Activated CD4-positive, alpha-beta T cell treated with anti-CD3 and anti-CD28 coated beads, Interleukin-2, amount 10 ng/mL, durations not matched to agents 7 days and 5 days (primary cell): ENCODE data around the gene RSF1. TPM values are rescaled to one million over a fixed set of nuclear protein-coding genes. Genes with fewer than 3 reads are reported as not detected.

Experiments used
- CTCF ChIA-PET: fragments of 350-600 bp; sonication (Branson Sonifier 250); formaldehyde crosslinking; loops from one replicate; lab custom pipeline; 2021; ENCODE audit warnings: antibody characterized with exemption; lab: Charles Lee
- POLR2A ChIA-PET: fragments of 350-600 bp; sonication (Branson Sonifier 250); formaldehyde crosslinking; loops from one replicate; lab custom pipeline; 2021; ENCODE audit warnings: antibody characterized with exemption; lab: Charles Lee
- DNase-seq: peaks from one replicate; pipeline ENCODE4 v3.0.0-alpha.2; 2020
- H3K27ac Mint-ChIP-seq: one replicate; pipeline ENCODE4 v1.8.0; 2021; ENCODE audit warnings: mild to moderate bottlenecking, moderate library complexity, mixed read lengths
- H3K27me3 Mint-ChIP-seq: one replicate; pipeline ENCODE4 v1.8.0; 2021; ENCODE audit warnings: mixed read lengths
- H3K36me3 Mint-ChIP-seq: one replicate; pipeline ENCODE4 v1.8.0; 2021; ENCODE audit warnings: low read depth, mixed read lengths
- H3K4me1 Mint-ChIP-seq: one replicate; pipeline ENCODE4 v1.8.0; 2021; ENCODE audit warnings: mixed read lengths
- H3K4me3 Mint-ChIP-seq: one replicate; pipeline ENCODE4 v1.8.0; 2021; ENCODE audit warnings: mild to moderate bottlenecking, moderate library complexity, mixed read lengths
- H3K9me3 Mint-ChIP-seq: one replicate; pipeline ENCODE4 v1.8.0; 2021; ENCODE audit warnings: mixed read lengths
- total RNA-seq, 2 experiments: library from RNA; stranded (reverse); gene quantifications; one replicate each; pipeline ENCODE4 v1.2.3, GENCODE V29; 2021

RSF1 gene
- total RNA-seq, 2 experiments from 2014 or later: 57.8 to 62.5 TPM

DNA sequence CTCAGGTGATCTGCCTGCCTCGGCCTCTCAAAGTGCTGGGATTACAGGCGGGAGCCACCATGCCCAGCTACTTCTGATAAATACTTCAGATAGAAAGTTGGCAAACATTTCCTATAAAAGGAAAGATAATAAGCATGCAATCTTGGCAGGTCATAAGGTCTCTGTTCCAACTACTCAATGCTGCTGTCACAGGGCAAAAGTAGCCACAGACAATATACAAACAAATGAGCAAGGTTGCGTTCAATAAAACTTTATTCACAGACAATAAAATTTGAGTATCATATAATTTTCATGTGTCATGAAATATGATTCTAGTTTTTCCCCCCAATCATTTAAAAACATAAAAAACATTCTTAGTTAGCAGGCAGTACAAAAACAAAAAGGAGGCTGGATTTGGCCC is 129.9 kb downstream of the RSF1 start:
- H3K4me1 Mint-ChIP-seq: no peaks in the 10 kb centered on the region
- no peak for DNase-seq
- H3K36me3 Mint-ChIP-seq: peaks cover 22% of the 10 kb centered on the region
- no peak overlapping the region for H3K27ac Mint-ChIP-seq
- no peak overlapping the region for H3K4me3 Mint-ChIP-seq
- H3K9me3 Mint-ChIP-seq: no peaks in the 10 kb centered on the region
- POLR2A ChIA-PET: no interaction called here
- CTCF ChIA-PET: no interaction called here
- no peaks in the 10 kb centered on the region for H3K27me3 Mint-ChIP-seq

- no peak overlapping the region for H3K27ac Mint-ChIP-seq
- POLR2A ChIA-PET: no interaction called here
- DNase-seq: no peak
- no peaks in the 10 kb centered on the region for H3K27me3 Mint-ChIP-seq
- CTCF ChIA-PET: interaction anchor here (1.1 kb wide), 1 partner anchor 10 kb away, joined by 3 read pairs; no protein-coding TSS in a partner anchor
- no peaks in the 10 kb centered on the region for H3K4me1 Mint-ChIP-seq
- H3K4me3 Mint-ChIP-seq: no peak overlapping the region
- peaks cover 36% of the 10 kb centered on the region for H3K36me3 Mint-ChIP-seq
- H3K9me3 Mint-ChIP-seq: no peaks in the 10 kb centered on the region
Measured at GRCh38 chr11:77687088-77687487, 133.4 kb downstream of the RSF1 start.

- Mint-ChIP-seq H3K4me1 (no peaks in the 10 kb centered on the region), H3K4me3 (no peak overlapping the region), H3K27me3 (no peaks in the 10 kb centered on the region), H3K9me3 (no peaks in the 10 kb centered on the region), H3K36me3 (peaks cover 46% of the 10 kb centered on the region), H3K27ac (no peak overlapping the region)
- POLR2A ChIA-PET: no interaction called here
- no peak for DNase-seq
- CTCF ChIA-PET: interaction anchor here (0.6 kb wide), 1 partner anchor 40 kb away, joined by 6 read pairs; no protein-coding TSS in a partner anchor
Measured at GRCh38 chr11:77677138-77677537, 143.4 kb downstream of the RSF1 start.

- POLR2A ChIA-PET: no interaction called here
- no peak overlapping the region for H3K4me3 Mint-ChIP-seq
Measured at GRCh38 chr11:77672264-77672663, 148.3 kb downstream of the RSF1 start.

DNA sequence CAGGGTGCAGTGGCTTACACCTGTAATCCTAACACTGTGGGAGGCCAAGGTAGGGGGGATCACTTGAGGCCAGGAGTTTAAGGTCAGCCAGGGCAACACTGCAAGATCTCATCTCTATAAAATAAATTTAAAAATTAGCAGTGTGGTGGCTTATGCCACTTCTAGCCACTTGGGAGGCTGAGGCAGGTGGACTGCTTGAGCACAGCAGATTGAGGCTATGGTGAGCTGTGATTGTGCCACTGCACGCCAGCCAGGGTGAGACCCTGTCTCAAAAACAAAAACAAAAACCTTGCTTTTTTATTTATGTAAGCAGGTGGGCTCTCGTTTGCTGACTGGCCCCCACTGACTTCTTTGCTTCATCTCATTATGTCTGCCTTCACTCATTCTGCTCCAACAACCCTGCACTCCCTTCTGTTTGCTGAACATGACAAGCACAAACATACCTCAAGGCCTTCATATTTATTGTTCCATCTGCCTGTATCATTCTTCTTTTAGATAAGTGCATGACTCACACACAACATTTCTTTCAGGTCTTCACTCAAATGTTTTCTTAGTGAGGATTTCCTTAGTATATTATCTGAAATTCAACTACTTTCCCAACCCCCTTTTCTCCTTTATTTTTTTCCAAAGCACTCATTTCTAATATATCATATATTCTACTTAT is 150.5 kb downstream of the RSF1 start:
- ChIA-PET POLR2A (no interaction called here), CTCF (interaction anchor here (0.8 kb wide), 1 partner anchor 9 kb away, joined by 3 read pairs; no protein-coding TSS in a partner anchor)
- DNase-seq: no peak
- no peaks in the 10 kb centered on the region for H3K27me3 Mint-ChIP-seq
- no peaks in the 10 kb centered on the region for H3K9me3 Mint-ChIP-seq
- no peak overlapping the region for H3K27ac Mint-ChIP-seq
- H3K4me1 Mint-ChIP-seq: no peaks in the 10 kb centered on the region
- no peak overlapping the region for H3K4me3 Mint-ChIP-seq
- H3K36me3 Mint-ChIP-seq: peaks cover 55% of the 10 kb centered on the region

More at GRCh38 chr11:77672264-77672663, 148.3 kb downstream of the RSF1 start:
- Mint-ChIP-seq H3K9me3 (no peaks in the 10 kb centered on the region), H3K36me3 (peaks cover 66% of the 10 kb centered on the region), H3K4me1 (no peaks in the 10 kb centered on the region), H3K27me3 (no peaks in the 10 kb centered on the region), H3K27ac (no peak overlapping the region)
- CTCF ChIA-PET: interaction anchor here (0.6 to 1.4 kb wide), 3 partner anchors 8 to 132 kb away, joined by 3 to 4 read pairs (median 3); no protein-coding TSS in a partner anchor
- no peak for DNase-seq

GRCh38 chr11:77668760-77669159 is 151.8 kb downstream of the RSF1 start:
- Mint-ChIP-seq H3K36me3 (peaks cover 46% of the 10 kb centered on the region), H3K4me3 (no peak overlapping the region), H3K27me3 (no peaks in the 10 kb centered on the region), H3K9me3 (no peaks in the 10 kb centered on the region), H3K4me1 (no peaks in the 10 kb centered on the region), H3K27ac (no peak overlapping the region)
- no peak for DNase-seq
- ChIA-PET POLR2A (no interaction called here), CTCF (no interaction called here)

DNA sequence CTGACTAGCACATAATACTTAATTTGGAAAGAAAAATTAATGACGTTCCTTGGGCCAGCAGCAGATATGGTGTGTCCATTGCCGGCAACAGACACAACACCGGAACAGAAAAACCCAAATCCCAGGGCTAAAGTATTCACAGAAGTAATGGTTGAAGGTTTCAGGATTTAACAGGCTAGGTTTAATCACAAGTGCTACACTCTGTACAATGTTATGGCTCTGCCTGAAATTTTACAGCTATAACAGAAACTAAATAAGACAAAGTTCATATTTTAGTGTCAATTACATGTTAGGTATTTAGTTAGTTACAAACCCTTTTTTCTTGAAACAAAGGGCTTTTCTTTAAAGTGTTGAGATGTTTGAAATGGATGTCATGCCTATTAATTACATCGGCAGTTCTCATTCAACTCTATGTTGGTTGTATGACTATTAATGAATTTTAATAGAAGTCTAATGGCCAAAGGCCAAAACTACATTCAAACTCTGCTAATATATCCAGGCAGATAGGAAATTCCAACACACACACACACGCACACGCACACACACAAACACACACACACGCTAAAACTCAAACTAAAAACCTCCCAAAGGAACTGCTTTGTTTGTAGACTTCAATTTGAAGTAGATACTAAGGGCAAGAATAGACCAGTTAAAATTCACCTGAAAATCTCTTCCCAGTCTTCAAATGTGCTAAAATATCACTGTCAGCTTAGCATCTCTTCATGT is 155.1 kb downstream of the RSF1 start:
- Mint-ChIP-seq H3K27me3 (no peaks in the 10 kb centered on the region), H3K36me3 (peaks cover 32% of the 10 kb centered on the region), H3K9me3 (no peaks in the 10 kb centered on the region), H3K27ac (no peak overlapping the region), H3K4me3 (no peak overlapping the region), H3K4me1 (no peaks in the 10 kb centered on the region)
- DNase-seq: no peak
- ChIA-PET POLR2A (no interaction called here), CTCF (interaction anchor here (1.6 kb wide), 1 partner anchor 14 kb away, joined by 4 read pairs; no protein-coding TSS in a partner anchor)

DNA sequence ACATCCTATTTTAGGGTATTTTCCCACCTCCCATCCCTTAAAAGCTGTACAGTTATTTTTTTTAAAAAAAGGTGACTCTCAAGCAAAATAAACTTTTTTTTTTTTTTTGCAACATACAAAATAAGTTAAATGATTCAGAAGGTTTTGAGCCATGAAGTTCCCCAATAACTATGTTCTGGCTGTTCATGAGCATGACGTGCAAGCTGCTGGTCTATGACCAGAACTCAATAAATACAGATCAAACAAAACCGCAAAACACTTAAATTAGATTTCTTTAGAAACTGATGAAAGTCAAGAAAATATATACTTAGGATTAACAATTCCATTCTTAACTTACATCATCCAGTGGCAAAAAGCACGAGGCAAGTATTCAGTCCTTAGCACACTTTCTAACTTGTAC is 158.9 kb downstream of the RSF1 start:
- no peaks in the 10 kb centered on the region for H3K9me3 Mint-ChIP-seq
- peaks cover 5% of the 10 kb centered on the region for H3K36me3 Mint-ChIP-seq
- ChIA-PET CTCF (interaction anchor here (0.7 kb wide), 1 partner anchor 165 kb away, joined by 4 read pairs; no protein-coding TSS in a partner anchor), POLR2A (no interaction called here)
- no peak overlapping the region for H3K4me3 Mint-ChIP-seq
- H3K27ac Mint-ChIP-seq: no peak overlapping the region
- no peaks in the 10 kb centered on the region for H3K27me3 Mint-ChIP-seq
- H3K4me1 Mint-ChIP-seq: no peaks in the 10 kb centered on the region
- no peak for DNase-seq

DNA sequence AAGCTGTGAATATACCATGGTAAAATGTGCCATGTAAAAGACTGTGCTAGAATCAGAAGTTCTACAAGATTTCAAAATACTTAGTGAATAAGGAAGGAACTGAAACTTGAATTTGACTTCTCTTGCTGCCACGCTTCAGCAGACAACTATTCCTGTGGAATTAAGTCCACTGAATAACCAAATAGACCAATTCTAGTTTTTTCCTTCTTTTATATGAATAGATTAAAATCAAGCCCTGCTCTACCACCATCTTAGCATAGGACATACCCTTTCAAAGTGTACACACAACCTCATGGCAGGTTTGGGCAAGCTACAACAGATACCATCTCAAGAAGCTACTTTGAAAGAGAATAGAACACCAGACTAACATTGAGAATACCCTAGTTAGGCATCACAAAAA is 159.6 kb downstream of the RSF1 start:
- no peak overlapping the region for H3K27ac Mint-ChIP-seq
- POLR2A ChIA-PET: no interaction called here
- no peaks in the 10 kb centered on the region for H3K4me1 Mint-ChIP-seq
- H3K36me3 Mint-ChIP-seq: peaks cover 4% of the 10 kb centered on the region
- CTCF ChIA-PET: interaction anchor here (1.0 to 1.3 kb wide), 3 partner anchors 9 to 13 kb away, joined by 3 to 4 read pairs (median 3); no protein-coding TSS in a partner anchor
- H3K9me3 Mint-ChIP-seq: no peaks in the 10 kb centered on the region
- no peak overlapping the region for H3K4me3 Mint-ChIP-seq
- no peak for DNase-seq
- no peaks in the 10 kb centered on the region for H3K27me3 Mint-ChIP-seq

DNA sequence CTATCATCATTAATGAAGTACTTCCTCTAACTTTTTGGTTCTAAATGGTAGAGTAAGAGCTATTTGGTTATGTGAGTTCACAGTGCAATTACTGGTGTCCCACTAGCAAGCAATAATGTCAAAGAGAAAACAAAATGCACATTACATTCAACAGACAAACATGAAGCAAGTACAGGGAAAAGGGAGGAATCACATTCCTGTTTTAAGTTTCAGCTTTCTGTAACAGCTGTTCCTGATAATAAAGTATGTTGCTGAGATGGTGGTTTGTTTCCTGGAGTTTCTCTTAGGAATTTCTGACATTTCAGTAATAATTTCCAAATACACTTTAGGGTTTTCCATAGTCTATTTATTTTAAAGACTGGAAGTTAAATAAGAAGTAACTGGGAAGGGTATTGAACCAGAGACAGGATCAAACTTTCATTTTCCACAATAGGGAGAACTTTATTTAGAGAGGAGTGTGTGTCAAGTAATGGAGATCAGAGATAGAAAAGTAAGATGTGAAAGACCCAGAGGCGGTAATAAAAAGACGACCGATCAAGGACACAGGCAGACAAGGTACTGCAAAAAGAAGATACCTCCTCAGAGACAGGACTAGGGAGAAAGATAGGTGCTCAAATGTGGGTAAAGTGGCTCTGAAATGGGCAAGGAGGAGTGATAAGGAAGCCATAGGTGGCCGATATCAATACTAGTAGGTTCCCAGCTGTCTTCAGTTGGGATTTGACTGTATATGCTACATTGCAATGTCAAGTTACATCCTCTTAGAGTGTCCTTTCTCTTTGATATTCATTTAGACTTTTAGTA is 162.1 kb downstream of the RSF1 start:
- no peaks in the 10 kb centered on the region for H3K27me3 Mint-ChIP-seq
- H3K9me3 Mint-ChIP-seq: no peaks in the 10 kb centered on the region
- no peak overlapping the region for H3K4me3 Mint-ChIP-seq
- DNase-seq: no peak
- H3K36me3 Mint-ChIP-seq: no peaks in the 10 kb centered on the region
- H3K4me1 Mint-ChIP-seq: no peaks in the 10 kb centered on the region
- CTCF ChIA-PET: no interaction called here
- H3K27ac Mint-ChIP-seq: no peak overlapping the region
- POLR2A ChIA-PET: no interaction called here

- DNase-seq: no peak
- Mint-ChIP-seq H3K27ac (no peak overlapping the region), H3K4me3 (no peak overlapping the region), H3K4me1 (no peaks in the 10 kb centered on the region), H3K27me3 (no peaks in the 10 kb centered on the region), H3K36me3 (no peaks in the 10 kb centered on the region), H3K9me3 (no peaks in the 10 kb centered on the region)
- POLR2A ChIA-PET: no interaction called here
- CTCF ChIA-PET: interaction anchor here (0.8 kb wide), 1 partner anchor 15 kb away, joined by 3 read pairs; no protein-coding TSS in a partner anchor
Measured at GRCh38 chr11:77656362-77656761, 164.2 kb downstream of the RSF1 start.

DNA sequence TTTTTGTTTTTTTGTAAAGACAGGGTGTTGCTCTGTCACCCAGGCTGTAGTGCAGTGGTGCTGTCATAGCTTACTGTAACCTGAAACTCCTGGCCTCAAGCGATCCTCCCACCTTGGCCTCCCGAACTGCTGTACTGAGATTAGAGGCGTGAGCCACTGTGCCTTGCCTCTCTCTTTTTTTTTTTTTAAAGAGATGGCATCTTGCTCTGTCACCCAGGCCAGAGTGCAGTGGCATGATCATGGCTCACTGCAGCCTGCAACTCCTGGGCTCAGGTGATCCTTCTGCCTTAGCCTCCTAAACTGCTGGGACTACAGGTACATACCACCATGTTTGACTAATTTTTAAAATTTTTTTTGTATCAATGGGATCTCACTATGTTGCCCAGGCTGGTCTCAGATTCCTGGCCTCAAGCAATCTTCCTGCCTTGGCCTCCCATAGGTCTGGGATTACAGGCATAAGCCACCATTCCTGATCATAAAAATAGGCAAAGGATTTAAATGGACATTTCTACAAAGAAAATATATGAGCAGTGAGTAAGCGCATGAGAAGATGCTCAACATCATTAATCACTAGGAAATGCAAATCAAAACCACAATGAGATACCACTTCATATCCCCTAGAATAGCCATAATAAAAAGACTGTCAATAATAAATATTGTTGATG is 165.6 kb downstream of the RSF1 start:
- DNase-seq: no peak
- no peaks in the 10 kb centered on the region for H3K36me3 Mint-ChIP-seq
- no peaks in the 10 kb centered on the region for H3K27me3 Mint-ChIP-seq
- ChIA-PET POLR2A (interaction anchor here (0.6 kb wide), 1 partner anchor 390 kb away, joined by 4 read pairs; no protein-coding TSS in a partner anchor), CTCF (no interaction called here)
- no peak overlapping the region for H3K4me3 Mint-ChIP-seq
- H3K9me3 Mint-ChIP-seq: no peaks in the 10 kb centered on the region
- no peaks in the 10 kb centered on the region for H3K4me1 Mint-ChIP-seq
- H3K27ac Mint-ChIP-seq: no peak overlapping the region
